ENCODE measurements around the gene CCDC159.

CCDC159 gene

DNA sequence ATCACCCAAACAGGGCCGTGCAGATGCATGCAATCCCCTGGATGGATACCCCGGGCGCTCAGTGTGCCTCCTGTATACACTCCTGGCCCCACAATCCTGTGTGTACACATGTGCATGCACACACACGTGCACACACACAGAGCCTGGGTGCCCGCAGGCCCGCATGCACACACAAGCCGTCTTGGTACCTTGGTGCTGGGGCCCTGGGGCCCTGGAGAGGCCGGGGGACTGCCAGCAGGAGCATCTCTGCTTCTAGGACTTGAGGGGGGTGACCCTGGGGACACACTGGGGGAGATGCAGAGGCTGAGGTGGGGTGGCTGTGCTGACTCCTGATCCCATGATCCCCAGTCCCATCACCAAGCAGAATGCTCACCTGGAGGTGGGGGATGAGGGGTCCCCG is 53.3 kb downstream of the CCDC159 start:
- no peak for DNase-seq

DNA sequence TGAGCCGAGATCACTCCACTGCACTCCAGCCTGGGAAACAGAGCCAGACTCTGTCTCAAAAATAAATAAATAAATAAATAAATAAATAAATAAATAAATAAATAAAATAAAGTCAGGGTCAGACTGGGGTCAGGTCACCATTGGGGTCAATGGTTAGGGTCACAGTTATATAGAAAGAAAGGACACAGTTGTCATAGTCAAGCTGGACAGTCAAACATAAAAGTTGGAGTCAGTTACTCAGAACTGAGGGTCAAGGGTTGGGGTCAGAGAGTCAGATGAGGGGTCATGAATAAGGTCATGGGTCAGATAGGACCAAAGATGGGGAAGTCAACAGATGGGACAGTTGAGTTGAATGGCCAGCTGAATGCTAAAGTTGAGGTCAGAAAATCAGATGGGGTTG is 54.5 kb downstream of the CCDC159 start:
- DNase-seq = no peak

DNA sequence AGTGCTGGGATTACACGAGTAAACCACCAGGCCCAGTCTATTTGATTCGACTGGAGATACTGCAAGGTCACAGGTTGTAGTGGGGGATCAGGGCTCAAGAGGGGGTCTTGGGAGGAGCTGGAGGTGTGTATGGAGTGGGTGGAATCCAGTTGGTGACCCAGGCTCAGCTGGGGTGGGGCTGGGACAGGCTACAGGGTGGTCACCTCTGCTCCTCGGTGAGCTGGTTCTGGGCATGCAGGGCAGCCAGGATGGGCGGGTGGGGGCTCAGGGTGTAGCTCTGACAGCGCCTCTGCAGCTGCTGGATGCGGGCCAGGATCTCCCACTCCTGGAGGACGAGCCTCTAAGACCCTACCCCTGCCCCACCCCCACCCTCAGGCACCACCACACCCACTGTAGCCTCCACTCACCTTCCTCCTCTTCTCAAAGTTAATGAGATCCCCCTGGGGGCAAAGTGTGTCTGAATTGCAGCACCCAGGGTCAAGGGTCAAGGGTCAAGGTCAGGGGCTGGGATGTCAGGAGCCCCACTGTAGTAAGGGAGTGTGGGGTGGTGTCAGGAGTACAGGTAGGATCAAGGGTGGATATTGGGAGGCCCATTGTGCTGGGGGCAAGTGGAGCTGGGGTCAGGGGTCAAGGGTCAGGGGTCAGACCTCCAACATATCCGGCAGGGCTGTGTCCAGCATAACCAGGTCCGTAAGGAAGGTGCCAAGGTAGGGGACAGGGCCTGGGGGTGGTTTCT is 55.7 kb downstream of the CCDC159 start:
- DNase-seq = no peak
